Fibroblast of skin of scalp (primary cell): ENCODE measurements around the gene SULF2.
A peak's percentile ranks its signal among the peaks of the same experiment; 100 is the strongest.

Experiments used
- DNase-seq: peaks from one replicate; pipeline ENCODE4 v3.0.0-alpha.2; 2013

Gene SULF2

DNA sequence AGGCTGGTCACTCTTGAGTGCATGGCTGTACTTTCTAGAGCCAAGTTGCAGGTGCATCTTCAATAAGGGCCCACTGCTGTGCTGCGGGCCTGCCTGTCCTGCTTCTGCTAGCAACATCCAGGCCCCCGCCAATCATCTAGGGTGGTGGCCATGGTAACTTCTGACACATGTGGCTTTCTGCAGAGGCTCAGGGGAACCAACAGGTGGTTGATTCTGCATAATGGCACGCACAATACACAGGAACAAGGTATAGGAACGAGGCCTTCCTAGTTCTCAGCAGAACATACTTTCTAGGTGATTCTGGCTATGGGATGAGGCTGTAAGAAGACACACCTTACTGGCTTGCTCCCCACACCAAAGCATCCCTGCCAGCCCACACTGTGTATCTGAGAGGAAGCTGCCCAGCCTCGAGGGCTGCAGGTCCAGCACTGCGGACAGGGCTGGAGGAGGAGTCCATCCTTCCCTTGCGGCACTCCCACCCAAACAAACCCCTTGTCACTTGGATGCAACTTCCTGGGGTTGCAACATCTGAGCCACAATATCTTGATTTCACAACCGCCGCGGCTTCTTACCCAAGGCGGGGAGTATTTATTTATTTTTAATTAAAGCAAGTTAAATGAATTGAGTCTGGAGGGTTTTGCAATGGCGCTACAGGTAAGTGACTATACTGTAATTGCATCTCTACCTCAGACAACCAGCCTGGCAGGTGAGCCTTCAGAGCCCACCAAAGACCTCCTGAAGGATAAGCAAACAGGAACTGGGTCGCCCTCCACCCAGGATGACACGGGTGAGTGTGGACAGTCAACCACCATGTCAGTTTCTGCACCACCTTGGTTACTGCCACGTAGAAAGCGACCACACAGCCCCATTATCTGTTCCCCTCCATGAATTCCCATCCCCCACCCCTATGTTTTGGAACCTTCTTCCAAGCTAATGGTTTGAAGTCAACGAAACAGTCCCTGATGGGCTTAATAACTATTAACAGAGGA is 49.6 kb downstream of the SULF2 start:
- no peak for DNase-seq

DNA sequence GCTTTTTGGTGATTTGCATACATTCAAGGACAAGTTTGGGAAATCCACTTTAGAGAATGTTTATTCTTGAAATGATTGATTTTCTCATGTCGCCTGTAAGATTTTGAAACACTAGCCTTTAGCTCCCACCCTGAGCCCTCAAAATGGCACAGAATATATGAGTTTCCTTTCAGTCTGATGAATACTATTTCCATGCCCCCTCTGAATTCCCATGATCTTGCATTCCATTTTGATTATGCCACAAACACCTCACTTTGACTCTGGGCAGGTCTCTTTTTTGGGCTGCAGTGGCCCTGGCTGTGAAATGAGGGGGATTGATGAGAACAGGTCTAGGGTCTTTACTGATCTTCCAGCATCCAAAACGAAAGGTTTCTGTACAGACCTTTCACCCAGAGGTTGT is 50.4 kb downstream of the SULF2 start:
- DNase-seq, result no peak

DNA sequence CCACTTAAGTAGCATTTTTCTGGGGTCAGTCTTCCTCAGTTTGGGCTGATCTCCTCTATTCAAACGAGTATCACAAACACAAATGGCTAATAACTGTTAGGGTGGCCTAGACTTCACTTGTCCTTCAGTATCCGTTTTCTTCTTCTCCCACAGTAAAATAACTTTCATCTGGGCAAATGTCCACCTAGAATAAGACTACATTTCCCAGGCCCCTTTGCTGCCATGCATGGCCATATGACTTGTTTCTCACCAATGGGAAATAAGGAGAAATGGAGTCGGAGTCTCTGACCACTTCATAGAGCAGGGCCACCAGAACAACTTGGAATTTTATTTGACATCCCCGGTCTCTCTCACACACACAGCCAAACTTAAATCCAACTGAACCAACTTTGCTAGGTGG is 51.4 kb downstream of the SULF2 start:
- no peak for DNase-seq

DNA sequence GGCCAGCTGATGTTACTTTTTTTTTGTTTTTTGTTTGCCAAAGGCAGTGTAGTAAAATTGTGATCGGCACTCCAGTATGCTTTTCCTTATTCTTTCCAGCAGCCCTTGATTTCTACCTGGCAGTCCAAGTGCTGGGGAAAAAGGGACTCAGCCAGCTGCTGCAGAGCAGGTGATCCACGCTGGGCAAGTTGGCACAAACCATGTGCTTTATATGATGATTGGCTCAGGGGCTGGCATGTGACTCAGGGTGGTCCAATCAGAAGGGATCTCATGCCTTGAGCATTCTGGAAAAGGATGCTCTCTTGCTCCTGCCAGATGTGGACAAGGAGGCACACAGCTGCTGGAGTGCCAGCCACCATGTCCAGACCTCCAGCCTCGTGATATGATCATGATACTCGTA is 54.5 kb downstream of the SULF2 start:
- no peak for DNase-seq

DNA sequence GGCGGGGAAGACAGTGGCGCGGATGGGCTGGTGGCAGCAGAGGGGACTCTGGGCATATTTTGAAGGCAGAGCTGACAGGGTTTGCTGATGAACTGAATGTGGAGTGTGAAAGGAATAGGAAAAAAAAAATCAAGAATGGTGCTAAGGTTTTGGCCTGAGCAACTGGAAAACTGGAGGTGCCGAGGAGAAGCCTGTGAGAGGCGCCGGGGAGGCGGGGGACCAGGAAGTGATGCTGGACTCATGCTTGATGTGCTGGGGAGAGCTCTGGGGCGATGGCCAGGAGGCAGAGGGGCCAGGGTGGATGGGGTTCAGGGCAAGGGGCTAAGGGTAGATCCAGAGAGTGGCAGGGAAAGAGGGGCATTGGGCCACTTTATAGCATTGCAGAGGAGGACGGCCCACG is 55.8 kb downstream of the SULF2 start:
- DNase-seq, result no peak

DNA sequence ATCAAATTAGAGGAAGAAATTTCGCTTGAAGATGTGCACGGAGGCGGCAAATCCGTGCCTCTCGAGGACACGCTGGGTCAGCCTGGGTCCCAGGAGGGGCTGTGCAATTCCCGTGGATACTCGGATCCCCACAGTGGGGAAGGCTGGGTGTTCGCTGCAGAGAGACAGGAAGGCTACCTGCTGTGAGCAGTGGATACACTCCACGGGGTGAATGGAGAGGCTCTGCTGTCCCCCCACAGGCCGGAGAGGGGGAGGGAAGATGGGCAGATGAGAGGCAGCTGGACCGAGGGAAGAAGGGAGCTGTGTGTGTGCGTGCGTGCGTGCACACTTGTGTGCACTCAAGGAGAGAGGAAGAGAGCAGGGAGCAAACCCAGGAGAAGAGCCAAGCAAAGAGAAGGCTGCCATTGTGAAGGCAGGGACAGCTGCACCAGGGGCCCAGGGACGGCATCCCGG is 57.3 kb downstream of the SULF2 start:
- DNase-seq, result no peak

DNA sequence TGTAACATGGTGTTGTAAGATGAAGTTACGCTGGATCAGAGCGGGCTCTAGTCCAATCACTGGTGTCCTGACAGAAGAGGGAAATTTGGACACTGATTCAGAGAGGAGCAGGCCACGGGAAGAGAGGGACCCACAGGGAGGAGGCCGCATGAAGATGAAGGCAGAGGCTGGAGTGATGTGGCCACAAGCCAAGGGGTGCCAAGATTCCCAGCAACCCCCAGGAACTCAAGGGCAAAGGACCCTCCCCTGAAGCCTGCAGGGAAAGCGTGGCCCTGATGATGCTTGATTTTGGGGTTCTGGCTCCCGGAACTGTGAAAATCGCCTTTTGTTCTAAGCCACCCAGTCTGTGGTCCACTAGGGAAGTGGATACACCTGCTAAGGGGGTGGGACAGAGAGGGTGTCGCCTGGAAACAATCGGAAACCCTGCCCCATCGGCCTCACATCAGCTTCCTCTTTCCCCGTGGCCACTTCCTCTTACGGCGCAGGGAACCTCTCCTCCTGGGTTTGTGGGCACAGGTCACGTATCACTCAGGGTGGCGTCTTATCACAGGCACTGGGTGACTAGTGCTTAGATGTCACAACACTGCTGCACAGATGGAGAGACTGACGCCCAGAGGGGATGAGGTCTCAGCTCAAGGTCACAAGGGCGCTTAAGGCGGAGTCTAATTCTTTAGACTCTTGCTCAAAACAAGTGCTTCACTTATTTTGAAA is 58.0 kb downstream of the SULF2 start:
- no peak for DNase-seq

DNA sequence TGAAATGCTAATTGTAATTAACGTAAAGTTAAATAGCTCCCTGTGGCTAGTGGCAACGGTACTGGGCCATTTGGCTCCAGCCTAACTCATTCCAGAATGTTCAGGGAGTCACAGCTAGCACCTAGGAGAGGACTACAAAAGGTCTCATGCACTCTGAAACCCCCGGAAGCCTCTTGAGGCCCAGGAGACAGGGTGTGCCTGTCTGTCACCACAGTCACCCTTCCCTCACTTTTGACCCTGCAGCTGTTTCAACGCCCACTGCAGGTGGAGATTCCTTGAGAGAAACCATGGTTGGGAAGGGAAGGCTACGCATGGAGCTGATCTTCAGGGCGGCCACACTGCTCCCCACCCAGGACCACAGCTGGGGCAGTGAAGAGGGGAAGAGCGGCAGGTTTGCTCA is 58.6 kb downstream of the SULF2 start:
- DNase-seq, result no peak

DNA sequence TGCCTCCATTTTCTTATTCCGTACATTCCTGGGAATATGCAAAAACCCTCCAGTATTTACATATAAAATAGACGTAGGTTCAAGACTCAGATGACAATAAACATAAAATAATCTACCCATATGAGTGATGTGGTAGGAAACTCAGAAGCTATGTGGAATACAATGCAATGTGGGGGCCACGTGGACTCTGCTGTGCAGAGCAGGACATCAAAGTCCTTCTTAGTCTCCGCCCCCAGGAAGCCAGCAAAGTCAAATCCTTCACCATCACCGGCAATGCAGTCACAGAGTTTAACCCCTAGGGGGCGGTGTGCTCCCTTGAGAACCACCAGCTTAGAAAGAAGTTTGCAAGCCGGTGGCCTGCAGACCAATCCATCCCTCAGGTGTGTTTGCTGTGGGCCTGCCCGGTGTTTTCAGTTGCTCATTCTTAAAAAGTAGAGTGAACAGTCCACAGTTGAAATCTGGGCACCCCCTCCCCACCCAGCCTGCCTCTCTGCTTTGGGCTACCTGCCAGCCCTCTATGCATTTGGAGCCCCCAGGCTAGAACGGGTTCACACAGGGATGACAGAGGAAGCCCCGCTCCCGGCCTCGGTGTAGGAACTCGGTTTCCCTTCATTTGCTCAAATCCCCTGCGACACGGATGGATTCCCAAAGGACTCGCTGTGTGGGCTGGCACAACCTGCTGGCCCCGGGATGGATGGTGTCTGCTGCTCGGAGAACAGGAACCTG is 59.9 kb downstream of the SULF2 start:
- peak; percentile 82 for DNase-seq

DNA sequence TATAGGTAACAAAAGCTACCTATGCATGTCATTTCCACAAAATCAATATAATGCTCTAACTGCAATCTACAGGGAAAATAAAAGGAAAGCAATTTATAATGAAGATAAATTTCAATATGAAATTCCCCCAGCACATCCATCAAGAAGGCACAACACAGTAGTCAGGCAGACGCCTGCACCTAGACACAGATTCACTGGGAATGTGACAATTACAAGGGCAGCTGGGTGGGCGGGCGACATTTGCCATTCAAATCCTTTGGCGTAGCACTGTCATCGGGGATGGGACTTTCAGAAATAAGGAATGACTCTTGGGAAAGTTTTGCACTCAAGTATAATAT is 60.4 kb downstream of the SULF2 start:
- DNase-seq, result no peak

DNA sequence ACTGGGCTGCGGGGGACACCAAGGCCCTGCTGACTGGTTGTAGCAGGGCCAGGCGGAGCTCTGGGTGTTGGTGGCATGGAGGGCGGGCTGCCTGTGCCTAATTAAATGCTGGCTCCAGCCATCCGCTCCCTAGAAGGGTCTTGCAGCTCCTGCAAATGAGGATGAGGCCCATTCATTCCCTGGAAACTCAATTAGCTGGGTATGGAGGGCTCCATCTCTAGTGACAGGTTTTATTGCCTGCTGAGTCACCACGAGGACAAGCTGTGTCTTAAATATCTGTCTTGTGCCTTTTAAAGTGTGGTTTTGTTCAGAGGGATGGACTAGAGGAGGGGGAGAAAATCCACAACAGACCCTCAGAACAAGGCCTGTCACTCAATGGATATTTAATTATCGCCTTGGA is 60.9 kb downstream of the SULF2 start:
- DNase-seq, result no peak

DNA sequence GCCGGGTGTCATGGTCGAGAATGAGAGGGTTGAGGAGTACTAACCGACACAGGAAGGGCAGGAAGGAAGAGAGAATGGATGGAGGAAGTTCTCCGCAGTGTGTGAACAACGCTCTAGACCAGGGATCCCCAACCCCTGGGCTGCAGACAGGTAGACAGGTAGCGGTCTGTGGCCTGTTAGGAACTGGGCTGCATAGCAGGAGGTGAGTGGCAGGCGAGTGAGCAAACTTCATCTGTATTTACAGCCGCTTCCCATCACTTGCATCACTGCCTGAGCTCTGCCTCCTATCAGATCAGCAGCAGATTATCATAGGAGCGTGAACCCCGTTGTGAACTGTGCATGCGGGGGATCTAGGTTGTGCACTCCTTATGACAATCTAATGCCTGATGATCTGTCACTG is 62.0 kb downstream of the SULF2 start:
- no peak for DNase-seq

DNA sequence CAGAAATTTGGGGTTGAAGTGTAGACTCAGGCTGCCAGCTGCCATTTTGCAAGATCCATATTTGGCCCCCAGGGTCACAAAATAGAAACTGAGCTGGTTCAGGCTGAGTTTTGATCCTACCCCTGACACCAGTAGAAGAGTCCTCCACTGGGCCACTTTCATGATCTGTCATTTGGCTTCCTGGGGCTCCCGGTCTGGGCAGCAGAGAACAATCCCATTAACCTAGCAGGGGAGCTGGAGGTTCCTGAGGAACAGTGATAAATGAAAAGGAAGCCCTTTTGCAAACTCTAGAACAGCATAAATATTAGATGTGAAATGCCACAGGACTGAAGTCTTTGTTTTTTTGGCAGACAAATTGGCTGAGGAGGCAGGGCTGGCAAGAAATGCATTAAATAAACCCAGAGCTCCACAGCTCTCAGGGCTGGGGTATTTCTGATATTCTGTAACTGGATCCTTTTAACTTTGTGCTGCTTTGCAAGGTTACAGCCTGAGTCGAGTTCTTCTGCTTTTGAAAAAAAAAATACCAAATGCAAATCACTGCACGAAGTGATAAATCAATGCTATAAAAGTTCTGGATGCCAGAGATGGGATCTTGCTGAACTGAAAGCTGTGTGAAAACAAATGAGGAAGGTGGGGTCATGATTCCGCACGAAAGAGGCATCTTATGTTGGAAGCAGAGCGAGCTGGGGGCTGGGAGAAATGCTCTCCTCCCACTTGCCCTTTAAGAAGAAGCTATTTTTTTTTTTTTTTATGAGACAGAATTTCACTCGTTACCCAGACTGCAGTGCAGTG is 64.4 kb downstream of the SULF2 start:
- DNase-seq, result peak; percentile 51

DNA sequence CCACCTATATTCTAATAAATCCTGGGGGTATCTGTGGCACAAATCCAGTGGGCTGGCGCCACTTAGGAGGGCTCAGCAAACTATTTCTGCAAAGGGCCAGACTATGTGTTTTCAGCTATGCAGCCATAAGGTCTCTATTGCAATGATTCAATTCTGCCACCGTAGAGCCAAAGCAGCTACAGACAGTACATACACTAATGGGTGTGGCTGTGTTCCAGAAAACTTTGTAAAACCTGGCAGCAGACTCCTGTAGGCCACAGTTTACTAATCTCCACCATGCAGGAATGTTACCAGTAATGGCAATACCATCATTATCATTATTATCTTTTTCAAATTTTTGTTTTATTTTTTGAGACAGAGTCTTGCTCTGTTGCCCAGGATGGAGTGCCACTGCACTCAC is 65.7 kb downstream of the SULF2 start:
- no peak for DNase-seq

DNA sequence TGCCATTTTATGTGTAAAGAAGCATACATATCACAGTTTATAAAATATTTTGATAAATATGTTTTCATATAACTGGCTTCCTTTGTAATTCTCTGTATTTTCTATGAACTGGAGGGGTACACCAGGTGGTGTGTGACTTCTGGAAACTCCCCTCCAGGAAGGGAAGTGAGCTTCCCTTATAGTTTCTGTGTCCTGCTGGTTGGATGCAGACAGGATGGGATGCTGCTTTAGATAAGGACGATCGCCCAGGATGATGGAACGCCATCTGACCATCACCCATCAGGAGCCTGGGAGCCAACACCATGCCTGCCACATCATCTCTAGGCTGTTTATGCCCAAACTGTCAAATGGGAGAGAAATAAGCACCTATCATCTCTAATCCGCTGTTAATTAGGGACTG is 66.1 kb downstream of the SULF2 start:
- DNase-seq, result no peak

DNA sequence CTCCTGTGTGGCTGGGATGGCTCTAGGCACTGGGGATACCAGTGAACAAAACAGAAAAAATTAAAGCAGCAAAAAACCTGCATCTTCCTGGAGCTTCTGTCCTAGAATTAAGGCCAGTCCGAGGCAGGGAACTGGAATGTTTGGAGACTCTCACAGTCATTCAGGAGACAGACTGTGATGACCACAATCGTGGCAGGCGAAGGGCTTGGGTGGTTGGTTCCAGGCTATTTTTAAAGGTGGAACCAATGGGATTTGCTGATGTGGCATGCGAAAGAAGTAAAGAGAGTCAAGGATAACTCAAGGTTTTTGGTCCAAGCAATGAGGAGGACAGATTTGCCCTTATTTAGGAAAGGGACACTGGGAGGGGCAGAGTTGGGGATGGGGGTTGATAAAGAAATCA is 66.9 kb downstream of the SULF2 start:
- no peak for DNase-seq

DNA sequence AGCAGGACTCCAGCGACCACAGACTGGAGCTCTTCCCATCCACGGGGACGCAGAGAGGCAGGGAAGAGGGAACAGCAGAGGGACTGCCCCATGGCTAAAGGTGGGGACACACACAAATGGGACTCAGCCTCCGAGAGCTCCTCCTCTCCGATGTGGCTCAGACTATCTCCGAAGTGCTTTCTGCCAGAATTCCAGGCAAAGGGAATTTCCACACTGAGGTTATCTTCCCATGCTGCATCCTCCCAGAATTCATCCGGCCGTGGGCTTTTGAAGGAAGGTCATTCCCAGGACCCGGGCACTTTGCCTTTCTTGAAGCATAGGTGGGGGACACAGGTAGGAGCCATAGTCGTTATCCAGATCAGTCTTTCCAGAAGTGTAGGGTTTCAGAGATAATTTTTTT is 67.9 kb downstream of the SULF2 start:
- no peak for DNase-seq

DNA sequence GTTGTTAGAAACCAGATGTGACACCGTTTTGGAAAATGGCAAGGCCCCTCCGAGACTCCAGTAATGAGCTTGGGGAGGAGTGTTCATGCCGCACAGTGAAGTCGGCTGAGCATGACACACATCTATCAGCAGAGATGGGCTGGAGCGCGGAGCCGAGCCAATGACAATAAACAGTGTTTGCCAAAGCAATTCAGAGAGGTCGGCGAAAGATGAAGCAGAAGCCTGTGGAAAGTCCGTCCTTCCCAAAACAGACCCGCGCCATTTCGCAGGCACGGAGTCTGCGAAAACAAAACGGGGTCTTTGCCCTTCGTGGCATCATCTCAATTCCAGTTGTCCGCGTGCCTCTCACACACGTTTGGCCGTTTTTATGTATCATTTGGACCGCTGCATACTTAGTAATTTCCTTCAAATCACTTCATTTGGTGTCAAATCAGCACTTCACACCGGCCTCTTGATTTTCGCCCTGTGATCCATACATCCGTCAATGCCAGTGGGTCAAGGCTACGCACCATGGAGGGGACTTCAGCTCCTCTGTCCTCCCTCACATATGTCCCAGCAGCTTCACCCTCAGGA is 71.3 kb downstream of the SULF2 start:
- peak; percentile 29 for DNase-seq

DNA sequence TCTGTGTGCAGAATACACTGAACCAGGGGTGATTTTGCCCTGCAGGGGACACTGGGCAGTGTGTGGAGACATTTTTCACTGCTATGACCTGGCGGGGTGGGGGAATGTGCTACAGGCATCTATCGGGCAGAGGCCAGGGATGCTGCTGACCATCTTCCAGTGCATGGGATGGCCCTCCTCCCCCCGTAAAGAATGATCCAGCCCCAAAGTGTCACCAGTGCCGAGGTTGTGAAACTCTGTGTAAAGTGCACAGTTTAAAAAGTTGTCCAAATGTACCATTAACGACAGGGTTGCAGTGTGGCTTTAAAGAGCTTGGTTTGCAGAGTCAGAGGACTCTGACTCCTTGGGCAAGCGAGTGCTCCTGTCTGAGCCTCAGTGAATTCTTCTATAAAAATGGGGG is 72.1 kb downstream of the SULF2 start:
- no peak for DNase-seq

DNA sequence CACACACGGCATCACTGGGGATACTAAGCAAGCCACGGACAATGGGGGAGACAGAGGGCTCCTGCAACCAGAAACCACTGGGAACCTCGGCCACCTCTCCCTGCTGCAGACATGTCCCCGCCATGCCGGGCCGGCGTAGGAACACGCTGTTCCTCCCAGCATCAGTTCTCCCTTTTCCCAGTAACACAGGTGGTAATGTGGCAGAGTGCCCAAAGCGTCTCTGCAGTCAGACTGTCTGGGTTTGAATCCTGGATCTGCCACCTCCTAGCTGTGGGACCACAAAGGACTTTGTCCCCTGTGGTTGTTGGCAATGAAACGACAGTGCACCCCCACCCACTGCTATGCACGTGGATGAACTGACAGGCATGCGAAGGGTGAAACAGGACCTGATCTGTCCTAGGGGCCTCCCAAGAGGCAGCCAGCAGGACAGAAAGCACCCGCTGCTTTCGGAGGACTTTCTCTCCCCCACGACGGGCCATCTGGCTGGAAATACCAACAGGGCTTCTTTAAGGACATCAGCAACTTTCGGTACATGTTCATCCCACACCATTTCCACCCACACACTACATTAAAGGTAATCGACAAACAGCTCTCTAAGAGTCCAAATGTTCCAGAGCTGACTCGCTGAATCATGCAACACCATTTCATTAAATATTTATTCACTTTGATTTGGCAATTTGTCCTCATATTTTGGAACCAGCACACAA is 74.1 kb downstream of the SULF2 start:
- DNase-seq, result no peak

DNA sequence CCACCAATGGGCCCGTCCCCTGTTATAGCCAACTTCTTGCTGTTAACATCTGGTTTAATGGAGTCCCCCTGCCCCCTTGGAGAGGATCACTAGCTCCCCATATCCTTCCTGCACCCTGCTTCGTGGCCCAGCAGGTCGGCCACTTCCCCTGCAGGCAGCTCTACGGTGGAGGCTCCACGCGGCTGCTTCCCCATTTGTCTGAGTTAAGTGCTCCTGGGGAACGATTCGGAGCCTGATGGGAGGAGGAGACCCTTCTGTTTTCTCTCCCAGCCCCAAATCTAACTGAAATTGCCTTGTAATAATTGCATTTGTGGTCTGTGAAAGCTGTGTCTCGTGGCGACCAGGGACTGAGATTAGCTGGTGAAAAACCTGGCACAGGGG is 74.6 kb downstream of the SULF2 start:
- DNase-seq, result no peak
